HCT116 (cell line): Measurements from ENCODE around the gene FGF14. TPM values are rescaled to one million over a fixed set of nuclear protein-coding genes. Genes with fewer than 3 reads are reported as not detected.

Experiments
- ATAC-seq: fragments of 200-7000 bp; cut with Tn5 transposase; 2 replicates; pipeline ENCODE4 v1.9.1; 2020; ENCODE audit warnings: mild to moderate bottlenecking, moderate library complexity
- BruUV-seq: library from RNA; stranded (reverse); fragments of 400-500 nt; replicated peaks from 2 replicates; lab custom pipeline; 2021; lab: Mats Ljungman, UMichigan
- CTCF ChIA-PET: fragments of 300-600 bp; sonication (Branson Sonifier 250); formaldehyde crosslinking; loops from one replicate; lab custom pipeline; 2021; ENCODE audit warnings: antibody characterized with exemption; lab: Charles Lee
- POLR2A ChIA-PET: fragments of 300-600, 350-600 bp; sonication (Branson Sonifier 250); formaldehyde crosslinking; loops from one replicate; lab custom pipeline; 2021; ENCODE audit warnings: antibody characterized with exemption; lab: Charles Lee
- RAD21 ChIA-PET, 2 experiments: fragments of 300-600 bp; sonication (Branson Sonifier 250); formaldehyde crosslinking; loops; one replicate each; lab custom pipeline; 2023; ENCODE audit warnings: low total read pairs in 2 of 2; ENCODE audit not compliant: uncharacterized antibody in 2 of 2, unreplicated experiment in 2 of 2, low non-redundant PET in 1 of 2; lab: Charles Lee
- DNase-seq: peaks from one replicate; pipeline ENCODE4 v3.0.0-alpha.2; 2010; ENCODE audit warnings: low read depth, low spot score
- H2AFZ ChIP-seq: fragments of 200-600 bp; shearing (Covaris generic), sonication (generic); 2 replicates; pipeline ENCODE4 v1.6.1; 2017; ENCODE audit warnings: low read depth, mixed run types, mixed read lengths, antibody characterized with exemption, low read length; ENCODE audit not compliant: poor library complexity, severe bottlenecking
- H3K27ac ChIP-seq: 2 replicates; pipeline ENCODE4 v1.5.1; 2012; ENCODE audit warnings: low read depth, low read length
- H3K27me3 ChIP-seq: fragments of 200-600 bp; sonication (generic); 2 replicates; pipeline ENCODE4 v1.6.1; 2016; ENCODE audit warnings: mixed run types, low read length, mixed read lengths; ENCODE audit not compliant: insufficient read depth
- H3K36me3 ChIP-seq, 2 experiments: fragments of 200-500 bp in 1 of 2; fragments of 200-600 bp in 1 of 2; sonication (Bioruptor generic) in 1 of 2; sonication (generic) in 1 of 2; 2 replicates each; pipeline versions ENCODE4 v1.5.1 to v1.6.1; 2014 to 2016; ENCODE audit warnings: low read length in 2 of 2, inconsistent platforms in 1 of 2, mixed read lengths in 1 of 2, mixed run types in 1 of 2; ENCODE audit not compliant: insufficient read depth in 2 of 2, control insufficient read depth in 1 of 2
- H3K4me1 ChIP-seq, 2 experiments: fragments of 200-600 bp in 1 of 2; sonication (generic) in 1 of 2; 2 replicates each; pipeline versions ENCODE4 v1.5.1 to v1.6.1; 2012 to 2017; ENCODE audit warnings: low read length in 2 of 2, inconsistent platforms in 1 of 2, mild to moderate bottlenecking in 1 of 2, mixed read lengths in 1 of 2, mixed run types in 1 of 2, moderate library complexity in 1 of 2; ENCODE audit not compliant: insufficient read depth in 2 of 2, control insufficient read depth in 1 of 2
- H3K4me2 ChIP-seq: fragments of 200-600 bp; sonication (generic); 2 replicates; pipeline ENCODE4 v1.6.1; 2017; ENCODE audit warnings: mixed run types, low read length, mixed read lengths
- H3K4me3 ChIP-seq, 2 experiments: fragments of 200-600 bp in 1 of 2; sonication (generic) in 1 of 2; replicated peaks in 1 of 2; 2 replicates each; pipeline ENCODE4 v1.5.1; 2011 to 2016; ENCODE audit warnings: low read length in 2 of 2, control low read depth in 1 of 2, low read depth in 1 of 2, mild to moderate bottlenecking in 1 of 2, mixed read lengths in 1 of 2, mixed run types in 1 of 2
- H3K79me2 ChIP-seq: fragments of 200-600 bp; sonication (generic); 2 replicates; pipeline ENCODE4 v1.6.1; 2017; ENCODE audit warnings: mild to moderate bottlenecking, mixed run types, low read length, moderate library complexity, mixed read lengths; ENCODE audit not compliant: insufficient read depth
- H3K9ac ChIP-seq: fragments of 200-600 bp; sonication (generic); 2 replicates; pipeline ENCODE4 v1.6.1; 2016; ENCODE audit warnings: low read length, mixed read lengths
- H3K9me2 ChIP-seq: fragments of 200-600 bp; sonication (generic), shearing (Covaris generic); 2 replicates; pipeline ENCODE4 v1.6.1; 2017; ENCODE audit warnings: mixed run types, mild to moderate bottlenecking, moderate library complexity; ENCODE audit not compliant: insufficient read depth
- H3K9me3 ChIP-seq, 2 experiments: fragments of 200-500 bp in 1 of 2; fragments of 200-600 bp in 1 of 2; sonication (Bioruptor generic) in 1 of 2; sonication (generic) in 1 of 2; 2 replicates each; pipeline ENCODE4 v1.6.1; 2014 to 2017; ENCODE audit warnings: low read length in 2 of 2, mixed read lengths in 2 of 2, inconsistent platforms in 1 of 2, low read depth in 1 of 2, mild to moderate bottlenecking in 1 of 2, mixed run types in 1 of 2, moderate library complexity in 1 of 2; ENCODE audit not compliant: control insufficient read depth in 1 of 2, insufficient read depth in 1 of 2
- H4K20me1 ChIP-seq: fragments of 200-600 bp; sonication (generic), shearing (Covaris generic); 2 replicates; pipeline ENCODE4 v1.6.1; 2017; ENCODE audit warnings: mixed run types, mild to moderate bottlenecking, moderate library complexity; ENCODE audit not compliant: insufficient read depth
- CEBPB ChIP-seq: IDR thresholded peaks from 2 replicates; pipeline ENCODE4 v1.6.1; 2012; ENCODE audit warnings: low read depth
- EGR1 ChIP-seq: IDR thresholded peaks from 2 replicates; pipeline ENCODE4 v1.6.1; 2012; ENCODE audit warnings: low read depth
- ELF1 ChIP-seq: IDR thresholded peaks from 2 replicates; pipeline ENCODE4 v1.6.1; 2012; ENCODE audit warnings: low read depth, borderline replicate concordance
- EZH2phosphoT487 ChIP-seq: fragments of 200-600 bp; IDR thresholded peaks from 2 replicates; pipeline ENCODE4 v1.6.1; 2018; ENCODE audit warnings: antibody characterized with exemption, borderline replicate concordance
- FOSL1 ChIP-seq: IDR thresholded peaks from 2 replicates; pipeline ENCODE4 v1.6.1; 2012; ENCODE audit warnings: low read depth
- JUND ChIP-seq: IDR thresholded peaks from 2 replicates; pipeline ENCODE4 v1.6.1; 2012
- MAX ChIP-seq: IDR thresholded peaks from 2 replicates; pipeline ENCODE4 v1.6.1; 2012
- POLR2A ChIP-seq: IDR thresholded peaks from 2 replicates; pipeline ENCODE4 v1.7.0; 2011; ENCODE audit warnings: borderline replicate concordance; ENCODE audit not compliant: insufficient read depth, insufficient read length; ENCODE audit errors: extremely low read depth
- REST ChIP-seq: IDR thresholded peaks from 2 replicates; pipeline ENCODE4 v1.6.1; 2012; ENCODE audit warnings: low read depth
- SP1 ChIP-seq: IDR thresholded peaks from 2 replicates; pipeline ENCODE4 v1.6.1; 2012; ENCODE audit warnings: low read depth
- SRF ChIP-seq: IDR thresholded peaks from 2 replicates; pipeline ENCODE4 v1.6.1; 2012; ENCODE audit warnings: low read depth
- TCF7L2 ChIP-seq: IDR thresholded peaks from 2 replicates; pipeline ENCODE4 v1.7.0; 2011; ENCODE audit warnings: borderline replicate concordance, inconsistent platforms; ENCODE audit not compliant: insufficient read depth, insufficient read length; ENCODE audit errors: extremely low read depth
- YY1 ChIP-seq: IDR thresholded peaks from 2 replicates; pipeline ENCODE4 v1.6.1; 2011; ENCODE audit warnings: low read length, low read depth, moderate library complexity, mild to moderate bottlenecking; ENCODE audit not compliant: insufficient replicate concordance; ENCODE audit errors: extremely low read depth
- ZFX ChIP-seq: fragments of 450-650 bp; IDR thresholded peaks from 2 replicates; pipeline ENCODE4 v1.6.1; 2017
- ZNF274 ChIP-seq: fragments of 200-500 bp; sonication (Bioruptor generic); IDR thresholded peaks from 2 replicates; pipeline ENCODE4 v1.6.1; 2014; ENCODE audit warnings: mild to moderate bottlenecking, low read depth, low read length, inconsistent platforms
- intact Hi-C: fragments of 100-400 bp; cut with micrococcal nuclease; formaldehyde crosslinking; loops from 2 replicates; pipeline ENCODE4 v1.10.0; 2022
- total RNA-seq: library from RNA; stranded (reverse); gene quantifications from one replicate; pipeline ENCODE4 v1.2.1, GENCODE V29; 2021; ENCODE audit not compliant: unreplicated experiment

The FGF14 gene
- total RNA-seq, 1 experiment from 2014 or later = not detected

DNA sequence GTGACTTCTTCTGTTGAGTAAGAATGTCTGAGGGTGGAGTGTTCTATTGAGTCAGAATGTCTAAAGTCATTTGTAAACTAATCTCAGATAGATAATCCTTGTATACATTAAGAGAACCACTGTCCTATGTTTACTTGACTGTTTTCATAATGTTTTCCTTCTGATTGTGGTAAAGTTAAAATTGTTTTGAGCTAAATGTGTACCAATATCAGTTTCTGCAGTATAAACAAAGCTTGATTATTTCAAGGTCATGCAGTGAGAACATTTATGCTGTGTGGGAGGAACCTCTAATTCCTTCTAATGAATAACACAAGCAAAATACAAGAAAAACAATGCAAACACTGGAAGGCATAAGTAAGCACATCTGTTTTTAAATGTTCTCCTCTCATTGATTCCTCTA lies 434.6 kb downstream of the FGF14 start:
- ChIA-PET POLR2A (no interaction called here), RAD21 (no interaction called here), CTCF (no interaction called here)
- no peaks in the 10 kb centered on the region for H3K79me2 ChIP-seq
- no TSS peak for BruUV-seq
- H3K27me3 ChIP-seq = no peaks in the 10 kb centered on the region
- no peaks in the 10 kb centered on the region for H4K20me1 ChIP-seq
- H3K4me3 ChIP-seq = no peak overlapping the region
- TF ChIP-seq CEBPB = no peak
- no peak for TF ChIP-seq SP1
- no peak for TF ChIP-seq MAX
- TF ChIP-seq ZNF274 = no peak
- TF ChIP-seq POLR2A = no peak
- TF ChIP-seq ELF1 = no peak
- TF ChIP-seq REST = no peak
- TF ChIP-seq EGR1 = no peak
- TF ChIP-seq FOSL1 = no peak
- no peak for TF ChIP-seq TCF7L2
- no peak for TF ChIP-seq EZH2phosphoT487
- no peak for TF ChIP-seq SRF
- TF ChIP-seq YY1 = no peak
- no peak for TF ChIP-seq ZFX
- no peak for TF ChIP-seq JUND
- DNase-seq (no peak), ATAC-seq (no peak)
- H3K9me2 ChIP-seq = no peaks in the 10 kb centered on the region
- intact Hi-C loops = no loop called here
- H3K9me3 ChIP-seq = peaks cover 0 to 11% of the 10 kb centered on the region in 2 experiments; a peak in 1 of 4 replicates
- H3K9ac ChIP-seq = no peak overlapping the region
- no peak overlapping the region for H2AFZ ChIP-seq
- H3K4me2 ChIP-seq = no peak overlapping the region
- no peak overlapping the region for H3K27ac ChIP-seq
- H3K36me3 ChIP-seq = no peaks in the 10 kb centered on the region
- H3K4me1 ChIP-seq = no peaks in the 10 kb centered on the region
